Common myeloid progenitor, CD34-positive (primary cell): ENCODE measurements around the gene CYGB.
A peak's percentile ranks its signal among the peaks of the same experiment; 100 is the strongest.
"Not testable (repeated sequence)": the region's sequence is repeated elsewhere in the genome, so short reads cannot be mapped to it uniquely, and the experiment has no call there.

Experiments
- CTCF ChIA-PET: fragments of 350-600 bp; sonication (Branson Sonifier 250); formaldehyde crosslinking; loops from one replicate; lab custom pipeline; 2021; ENCODE audit warnings: antibody characterized with exemption; lab: Charles Lee
- POLR2A ChIA-PET: fragments of 350-600 bp; sonication (Branson Sonifier 250); formaldehyde crosslinking; loops from one replicate; lab custom pipeline; 2021; ENCODE audit warnings: antibody characterized with exemption; lab: Charles Lee
- DNase-seq, 3 donors: peaks; one replicate each; pipeline versions ENCODE4 v3.0.0 to v3.0.0-alpha.2; 2013
- H3K27ac ChIP-seq, 2 experiments: 1 replicate in 1 of 2; 2 replicates in 1 of 2; pipeline ENCODE4 v1.7.0; 2013; ENCODE audit warnings: inconsistent platforms in 2 of 2, low read length in 2 of 2, mild to moderate bottlenecking in 2 of 2, low read depth in 1 of 2, moderate library complexity in 1 of 2; ENCODE audit not compliant: severe bottlenecking in 2 of 2, insufficient read depth in 1 of 2, poor library complexity in 1 of 2
- H3K27me3 ChIP-seq, 5 experiments: replicated peaks in 2 of 5; 1 replicate in 3 of 5; 2 replicates in 2 of 5; pipeline versions ENCODE4 v1.6.1 to v1.7.0; 2013; ENCODE audit warnings: low read length in 4 of 5, mild to moderate bottlenecking in 2 of 5, moderate library complexity in 2 of 5, inconsistent platforms in 1 of 5; ENCODE audit not compliant: insufficient read depth in 5 of 5, control insufficient read depth in 4 of 5
- H3K36me3 ChIP-seq, 4 experiments: 1 replicate in 2 of 4; 2 replicates in 2 of 4; pipeline versions ENCODE4 v1.6.1 to v1.7.0; 2013; ENCODE audit warnings: low read length in 3 of 4, control low read depth in 1 of 4, mild to moderate bottlenecking in 1 of 4; ENCODE audit not compliant: control insufficient read depth in 4 of 4, insufficient read depth in 4 of 4
- H3K4me1 ChIP-seq, 4 experiments: 1 replicate in 3 of 4; 2 replicates in 1 of 4; pipeline versions ENCODE4 v1.6.1 to v1.7.1; 2013; ENCODE audit warnings: low read length in 3 of 4, mild to moderate bottlenecking in 3 of 4, control low read depth in 1 of 4, inconsistent platforms in 1 of 4, moderate library complexity in 1 of 4; ENCODE audit not compliant: control insufficient read depth in 4 of 4, insufficient read depth in 4 of 4; ENCODE audit errors: control extremely low read depth in 1 of 4
- H3K4me3 ChIP-seq, 7 experiments: 1 replicate in 4 of 7; 2 replicates in 3 of 7; pipeline versions ENCODE4 v1.5.1 to v1.7.0; 2013; ENCODE audit warnings: mild to moderate bottlenecking in 7 of 7, low read length in 6 of 7, moderate library complexity in 6 of 7, inconsistent platforms in 2 of 7, low read depth in 2 of 7, control low read depth in 1 of 7; ENCODE audit not compliant: insufficient read depth in 4 of 7, control insufficient read depth in 1 of 7; ENCODE audit errors: extremely low read depth in 1 of 7
- H3K9me3 ChIP-seq, 5 experiments: 1 replicate in 4 of 5; 2 replicates in 1 of 5; pipeline versions ENCODE4 v1.6.1 to v1.7.1; 2013; ENCODE audit warnings: low read length in 4 of 5, mild to moderate bottlenecking in 2 of 5, inconsistent platforms in 1 of 5, low read depth in 1 of 5, moderate library complexity in 1 of 5; ENCODE audit not compliant: control insufficient read depth in 4 of 5, insufficient read depth in 2 of 5; ENCODE audit errors: control extremely low read depth in 1 of 5
- WGBS: methylation state at CpG from one replicate; pipeline ENCODE4 v1.1.5; 2013; ENCODE audit not compliant: insufficient coverage; 5-methylcytosine and 5-hydroxymethylcytosine counted together

Gene CYGB

GRCh38 chr17:76564991-76565727, 27.6 kb upstream of the CYGB start:
- DNase-seq: peak in 2 of 3 donors; percentile 42 to 43
- Histone ChIP-seq H3K36me3 (peaks cover 10 to 52% (median 25%) of the 10 kb centered on the region in 4 experiments), H3K4me1 (peaks cover 7 to 67% (median 43%) of the 10 kb centered on the region in 4 experiments)
- not testable (repeated sequence) for H3K27me3 ChIP-seq, H3K4me3 ChIP-seq, H3K9me3 ChIP-seq, H3K27ac ChIP-seq
- whole genome bisulfite sequencing: 100% methylated on average over 4 of the region's 8 CpGs
- ChIA-PET POLR2A (interaction anchor here (1.4 kb wide), 1 partner anchor 8 kb away, joined by 4 read pairs; no protein-coding TSS in a partner anchor), CTCF (interaction anchor here (1.3 to 3.2 kb wide), 4 partner anchors 10 to 116 kb away, joined by 4 to 14 read pairs (median 8); no protein-coding TSS in a partner anchor)

DNA sequence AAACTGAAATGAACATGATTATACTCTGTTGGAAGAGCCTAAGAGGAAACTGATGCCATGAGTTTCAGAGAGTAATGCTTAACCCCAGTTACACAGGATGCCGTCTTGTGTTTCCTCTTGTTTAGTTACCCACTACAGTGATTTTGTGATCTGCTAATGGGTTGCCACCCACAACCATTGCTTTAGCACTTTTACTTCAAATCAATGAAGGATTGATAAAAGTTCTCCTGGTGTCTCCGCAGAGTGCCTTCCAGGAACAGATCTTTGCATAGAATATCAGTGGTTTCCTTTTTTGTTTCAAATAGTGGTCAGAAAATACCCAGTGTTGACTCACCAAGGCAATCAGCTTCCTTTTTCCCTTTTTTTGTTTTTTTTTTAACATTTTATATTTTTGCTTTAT, 25.9 kb upstream of the CYGB start:
- DNase-seq: not testable (repeated sequence)

GRCh38 chr17:76562734-76563148, 25.2 kb upstream of the CYGB start:
- H3K27me3 ChIP-seq: no peaks in the 10 kb centered on the region
- no peak overlapping the region for H3K4me3 ChIP-seq
- H3K36me3 ChIP-seq: peaks cover 13 to 58% (median 25%) of the 10 kb centered on the region in 4 experiments
- no peak for DNase-seq
- WGBS: 100% methylated on average over 1 of the region's 6 CpGs
- H3K9me3 ChIP-seq: no peaks in the 10 kb centered on the region
- POLR2A ChIA-PET: no interaction called here
- CTCF ChIA-PET: interaction anchor here (6.6 kb wide), 1 partner anchor 23 kb away, joined by 50 read pairs; the partner anchor contains the start of gene ST6GALNAC2
- H3K4me1 ChIP-seq: peaks cover 13 to 78% (median 46%) of the 10 kb centered on the region in 4 experiments
- H3K27ac ChIP-seq: no peak overlapping the region

More for the DNA sequence above, 25.9 kb upstream of the CYGB start:
- POLR2A ChIA-PET, H3K27ac ChIP-seq, H3K9me3 ChIP-seq, H3K4me3 ChIP-seq, H3K27me3 ChIP-seq: not testable (repeated sequence)
- H3K36me3 ChIP-seq: peaks cover 13 to 58% (median 25%) of the 10 kb centered on the region in 4 experiments
- 88% methylated on average over 1 of the region's 2 CpGs for WGBS
- H3K4me1 ChIP-seq: peaks cover 11 to 78% (median 48%) of the 10 kb centered on the region in 4 experiments
- CTCF ChIA-PET: interaction anchor here (6.6 kb wide), 1 partner anchor 22 kb away, joined by 50 read pairs; the partner anchor contains the start of gene ST6GALNAC2

DNA sequence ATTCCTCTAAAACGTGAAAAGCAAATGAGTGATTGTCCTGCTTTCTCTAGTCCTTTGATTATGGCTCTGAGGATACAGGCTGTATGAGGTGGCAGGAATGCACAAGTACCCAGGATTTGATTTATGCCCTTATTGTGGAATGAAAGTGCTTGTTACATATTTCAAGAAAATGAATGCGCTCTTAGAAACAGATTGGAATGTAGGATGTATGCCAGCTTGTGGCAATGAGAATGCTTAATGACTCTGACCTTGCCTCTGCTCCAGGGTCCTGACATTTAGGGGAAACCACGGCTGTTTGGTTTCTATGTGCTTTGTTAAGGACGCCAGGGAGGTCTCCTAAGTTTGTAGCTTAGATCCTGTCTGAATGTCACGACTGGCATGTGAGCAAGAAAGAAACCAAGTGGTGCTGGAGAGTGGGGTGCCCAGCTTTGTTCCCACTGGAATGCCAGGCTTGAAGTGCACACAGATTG, 24.3 kb upstream of the CYGB start:
- no peaks in the 10 kb centered on the region for H3K9me3 ChIP-seq
- H3K27ac ChIP-seq: no peak overlapping the region
- H3K4me1 ChIP-seq: peaks cover 13 to 75% (median 43%) of the 10 kb centered on the region in 4 experiments
- peaks cover 13 to 53% (median 25%) of the 10 kb centered on the region in 4 experiments for H3K36me3 ChIP-seq
- no peaks in the 10 kb centered on the region for H3K27me3 ChIP-seq
- ChIA-PET CTCF (interaction anchor here (6.6 to 7.5 kb wide), 2 partner anchors 24 to 61 kb away, joined by 49 to 50 read pairs; partner anchors contain the start of gene ST6GALNAC2), POLR2A (no interaction called here)
- DNase-seq: no peak
- WGBS: 96% methylated on average over 5 of the region's 5 CpGs
- H3K4me3 ChIP-seq: no peak overlapping the region

GRCh38 chr17:76561332-76561731, 23.8 kb upstream of the CYGB start:
- H3K4me3 ChIP-seq: no peak overlapping the region

GRCh38 chr17:76560877-76561221, 23.3 kb upstream of the CYGB start:
- H3K36me3 ChIP-seq: peaks cover 13 to 46% (median 24%) of the 10 kb centered on the region in 4 experiments
- peaks cover 13 to 71% (median 46%) of the 10 kb centered on the region in 4 experiments for H3K4me1 ChIP-seq
- no peak overlapping the region for H3K4me3 ChIP-seq
- 81% methylated on average over 6 of the region's 6 CpGs for WGBS
- H3K27ac ChIP-seq: peak overlapping the region; percentile 11 to 27
- H3K27me3 ChIP-seq: no peaks in the 10 kb centered on the region
- CTCF ChIA-PET: interaction anchor here (1.1 to 7.5 kb wide), 9 partner anchors 8 to 62 kb away, joined by 3 to 57 read pairs (median 28); partner anchors contain the start of gene ST6GALNAC2
- H3K9me3 ChIP-seq: no peaks in the 10 kb centered on the region
- DNase-seq: no peak
- POLR2A ChIA-PET: interaction anchor here (1.1 kb wide), 1 partner anchor 33 kb away, joined by 3 read pairs; no protein-coding TSS in a partner anchor

More at GRCh38 chr17:76561332-76561731, 23.8 kb upstream of the CYGB start:
- DNase-seq: no peak
- no peaks in the 10 kb centered on the region for H3K27me3 ChIP-seq
- H3K4me1 ChIP-seq: peaks cover 13 to 76% (median 46%) of the 10 kb centered on the region in 4 experiments
- whole genome bisulfite sequencing: 90% methylated on average over 4 of the region's 7 CpGs
- no peaks in the 10 kb centered on the region for H3K9me3 ChIP-seq
- POLR2A ChIA-PET: no interaction called here
- peaks cover 13 to 51% (median 25%) of the 10 kb centered on the region in 4 experiments for H3K36me3 ChIP-seq
- peak overlapping the region in 1 of 2 experiments; percentile 27 for H3K27ac ChIP-seq
- CTCF ChIA-PET: interaction anchor here (5.6 to 7.5 kb wide), 3 partner anchors 17 to 62 kb away, joined by 28 to 50 read pairs (median 49); partner anchors contain the start of gene ST6GALNAC2
